ENCODE data around the gene SH3GLB2.

Gene SH3GLB2

GRCh38 chr9:129028192-129028966, at the start of gene SH3GLB2:
SH3GLB2 (minus strand) TSS chr9:129028331; CDS start chr9:129028154, 177 bp downstream.
- Histone ChIP-seq H3K9me3 (ENCODE audit: control insufficient read depth, low read depth, low read length) (no peaks in the 10 kb centered on the region), H3K4me3 (ENCODE audit: low read length) (peak within 1 kb of the TSS; percentile 70), H3K36me3 (ENCODE audit: control insufficient read depth, low read depth, low read length) (no peaks in the 10 kb centered on the region), H3K27ac (ENCODE audit: low read length) (no peak within 1 kb of the TSS), H3K27me3 (ENCODE audit: control insufficient read depth, insufficient read depth, low read length) (no peaks in the 10 kb centered on the region), H3K9ac (ENCODE audit: low read length) (peak within 1 kb of the TSS; percentile 42), H3K4me1 (ENCODE audit: control insufficient read depth, low read depth, low read length) (peaks cover 10% of the 10 kb centered on the region)

GRCh38 chr9:129077236-129077635, 49.1 kb upstream of the SH3GLB2 start:
- H3K9me3 ChIP-seq (ENCODE audit: control insufficient read depth, low read depth, low read length), result no peaks in the 10 kb centered on the region
- no peak overlapping the region for H3K9ac ChIP-seq (ENCODE audit: low read length)
- H3K36me3 ChIP-seq (ENCODE audit: control insufficient read depth, low read depth, low read length), result no peaks in the 10 kb centered on the region
- H3K27me3 ChIP-seq (ENCODE audit: control insufficient read depth, insufficient read depth, low read length), result no peaks in the 10 kb centered on the region
- no peak overlapping the region for H3K27ac ChIP-seq (ENCODE audit: low read length)
- H3K4me1 ChIP-seq (ENCODE audit: control insufficient read depth, low read depth, low read length), result peaks cover 2% of the 10 kb centered on the region
- H3K4me3 ChIP-seq (ENCODE audit: low read length), result no peak overlapping the region

GRCh38 chr9:129076640-129077037, 48.5 kb upstream of the SH3GLB2 start:
- no peaks in the 10 kb centered on the region for H3K27me3 ChIP-seq (ENCODE audit: control insufficient read depth, insufficient read depth, low read length)
- H3K9ac ChIP-seq (ENCODE audit: low read length), result no peak overlapping the region
- H3K36me3 ChIP-seq (ENCODE audit: control insufficient read depth, low read depth, low read length), result no peaks in the 10 kb centered on the region
- no peak overlapping the region for H3K4me3 ChIP-seq (ENCODE audit: low read length)
- H3K4me1 ChIP-seq (ENCODE audit: control insufficient read depth, low read depth, low read length), result peaks cover 7% of the 10 kb centered on the region
- no peak overlapping the region for H3K27ac ChIP-seq (ENCODE audit: low read length)
- H3K9me3 ChIP-seq (ENCODE audit: control insufficient read depth, low read depth, low read length), result no peaks in the 10 kb centered on the region

- Histone ChIP-seq H3K36me3 (ENCODE audit: control insufficient read depth, low read depth, low read length) (no peaks in the 10 kb centered on the region), H3K4me1 (ENCODE audit: control insufficient read depth, low read depth, low read length) (peaks cover 13% of the 10 kb centered on the region), H3K9me3 (ENCODE audit: control insufficient read depth, low read depth, low read length) (no peaks in the 10 kb centered on the region), H3K9ac (ENCODE audit: low read length) (no peak overlapping the region), H3K27ac (ENCODE audit: low read length) (no peak overlapping the region), H3K4me3 (ENCODE audit: low read length) (no peak overlapping the region), H3K27me3 (ENCODE audit: control insufficient read depth, insufficient read depth, low read length) (no peaks in the 10 kb centered on the region)
Measured at GRCh38 chr9:129075996-129076639, 48.0 kb upstream of the SH3GLB2 start.

- Histone ChIP-seq H3K4me3 (ENCODE audit: low read length) (no peak overlapping the region), H3K9me3 (ENCODE audit: control insufficient read depth, low read depth, low read length) (no peaks in the 10 kb centered on the region), H3K27me3 (ENCODE audit: control insufficient read depth, insufficient read depth, low read length) (no peaks in the 10 kb centered on the region), H3K9ac (ENCODE audit: low read length) (no peak overlapping the region), H3K27ac (ENCODE audit: low read length) (no peak overlapping the region), H3K4me1 (ENCODE audit: control insufficient read depth, low read depth, low read length) (peaks cover 19% of the 10 kb centered on the region), H3K36me3 (ENCODE audit: control insufficient read depth, low read depth, low read length) (no peaks in the 10 kb centered on the region)
Measured at GRCh38 chr9:129074106-129074505, 46.0 kb upstream of the SH3GLB2 start.

GRCh38 chr9:129073404-129073803, 45.3 kb upstream of the SH3GLB2 start:
- no peaks in the 10 kb centered on the region for H3K27me3 ChIP-seq (ENCODE audit: control insufficient read depth, insufficient read depth, low read length)
- H3K9me3 ChIP-seq (ENCODE audit: control insufficient read depth, low read depth, low read length), result no peaks in the 10 kb centered on the region
- H3K4me3 ChIP-seq (ENCODE audit: low read length), result no peak overlapping the region
- H3K4me1 ChIP-seq (ENCODE audit: control insufficient read depth, low read depth, low read length), result peaks cover 19% of the 10 kb centered on the region
- no peaks in the 10 kb centered on the region for H3K36me3 ChIP-seq (ENCODE audit: control insufficient read depth, low read depth, low read length)
- no peak overlapping the region for H3K9ac ChIP-seq (ENCODE audit: low read length)
- H3K27ac ChIP-seq (ENCODE audit: low read length), result no peak overlapping the region

GRCh38 chr9:129072171-129072570, 44.0 kb upstream of the SH3GLB2 start:
- Histone ChIP-seq H3K4me1 (ENCODE audit: control insufficient read depth, low read depth, low read length) (peaks cover 19% of the 10 kb centered on the region), H3K27ac (ENCODE audit: low read length) (no peak overlapping the region), H3K4me3 (ENCODE audit: low read length) (peak overlapping the region; percentile 7), H3K36me3 (ENCODE audit: control insufficient read depth, low read depth, low read length) (peaks cover 5% of the 10 kb centered on the region), H3K9ac (ENCODE audit: low read length) (no peak overlapping the region), H3K27me3 (ENCODE audit: control insufficient read depth, insufficient read depth, low read length) (no peaks in the 10 kb centered on the region), H3K9me3 (ENCODE audit: control insufficient read depth, low read depth, low read length) (no peaks in the 10 kb centered on the region)

GRCh38 chr9:129071526-129072126, 43.5 kb upstream of the SH3GLB2 start:
- H3K27ac ChIP-seq (ENCODE audit: low read length), result no peak overlapping the region
- peak overlapping the region; percentile 7 for H3K4me3 ChIP-seq (ENCODE audit: low read length)
- peak overlapping the region; percentile 22 for H3K9ac ChIP-seq (ENCODE audit: low read length)
- peaks cover 5% of the 10 kb centered on the region for H3K36me3 ChIP-seq (ENCODE audit: control insufficient read depth, low read depth, low read length)
- H3K27me3 ChIP-seq (ENCODE audit: control insufficient read depth, insufficient read depth, low read length), result no peaks in the 10 kb centered on the region
- peaks cover 19% of the 10 kb centered on the region for H3K4me1 ChIP-seq (ENCODE audit: control insufficient read depth, low read depth, low read length)
- H3K9me3 ChIP-seq (ENCODE audit: control insufficient read depth, low read depth, low read length), result no peaks in the 10 kb centered on the region

- Histone ChIP-seq H3K4me1 (ENCODE audit: control insufficient read depth, low read depth, low read length) (peaks cover 19% of the 10 kb centered on the region), H3K27ac (ENCODE audit: low read length) (no peak overlapping the region), H3K27me3 (ENCODE audit: control insufficient read depth, insufficient read depth, low read length) (no peaks in the 10 kb centered on the region), H3K9ac (ENCODE audit: low read length) (peak overlapping the region; percentile 22), H3K9me3 (ENCODE audit: control insufficient read depth, low read depth, low read length) (no peaks in the 10 kb centered on the region), H3K4me3 (ENCODE audit: low read length) (peak overlapping the region; percentile 7), H3K36me3 (ENCODE audit: control insufficient read depth, low read depth, low read length) (peaks cover 7% of the 10 kb centered on the region)
Measured at GRCh38 chr9:129070696-129071525, 42.8 kb upstream of the SH3GLB2 start.

- Histone ChIP-seq H3K27me3 (ENCODE audit: control insufficient read depth, insufficient read depth, low read length) (no peaks in the 10 kb centered on the region), H3K27ac (ENCODE audit: low read length) (no peak overlapping the region), H3K36me3 (ENCODE audit: control insufficient read depth, low read depth, low read length) (peaks cover 11% of the 10 kb centered on the region), H3K4me1 (ENCODE audit: control insufficient read depth, low read depth, low read length) (peaks cover 19% of the 10 kb centered on the region), H3K9me3 (ENCODE audit: control insufficient read depth, low read depth, low read length) (no peaks in the 10 kb centered on the region), H3K9ac (ENCODE audit: low read length) (no peak overlapping the region), H3K4me3 (ENCODE audit: low read length) (no peak overlapping the region)
Measured at GRCh38 chr9:129069862-129070641, 41.9 kb upstream of the SH3GLB2 start.

All from iPS-18a (cell line).